H9 (cell line): Measurements from ENCODE around the gene LAMP5. TPM values are rescaled to one million over a fixed set of nuclear protein-coding genes. Genes with fewer than 3 reads are reported as not detected.

Experiments
- DNase-seq: peaks from one replicate; pipeline ENCODE4 v3.0.0-alpha.2; 2017
- H2AFZ ChIP-seq: one replicate; pipeline ENCODE4 v1.6.1; 2013; ENCODE audit warnings: mild to moderate bottlenecking, low read length, control low read depth, moderate library complexity
- H2AK5ac ChIP-seq: 2 replicates; pipeline ENCODE4 v1.6.1; 2013; ENCODE audit warnings: low read length, control low read depth, mixed read lengths; ENCODE audit not compliant: insufficient read length
- H2BK120ac ChIP-seq: one replicate; pipeline ENCODE4 v1.6.1; 2013; ENCODE audit warnings: low read depth, mild to moderate bottlenecking, low read length, control low read depth, inconsistent platforms; ENCODE audit not compliant: poor library complexity, severe bottlenecking
- H2BK12ac ChIP-seq: 2 replicates; pipeline ENCODE4 v1.6.1; 2013; ENCODE audit warnings: low read length, control low read depth, mixed read lengths, low read depth; ENCODE audit not compliant: insufficient read length
- H2BK15ac ChIP-seq: 2 replicates; pipeline ENCODE4 v1.6.1; 2013; ENCODE audit warnings: low read depth, low read length, control low read depth
- H2BK20ac ChIP-seq: one replicate; pipeline ENCODE4 v1.6.1; 2013; ENCODE audit warnings: low read depth, mild to moderate bottlenecking, low read length, control low read depth, inconsistent platforms; ENCODE audit not compliant: poor library complexity, severe bottlenecking
- H2BK5ac ChIP-seq: 2 replicates; pipeline ENCODE4 v1.6.1; 2013; ENCODE audit warnings: low read length, control low read depth, mixed read lengths; ENCODE audit not compliant: insufficient read length
- H3K14ac ChIP-seq: 2 replicates; pipeline ENCODE4 v1.6.1; 2013; ENCODE audit warnings: low read length, control low read depth; ENCODE audit not compliant: insufficient read depth
- H3K18ac ChIP-seq: 2 replicates; pipeline ENCODE4 v1.6.1; 2013; ENCODE audit warnings: low read depth, mild to moderate bottlenecking, mixed read lengths, low read length, control low read depth; ENCODE audit not compliant: insufficient read length
- H3K23ac ChIP-seq: 2 replicates; pipeline ENCODE4 v1.6.1; 2013; ENCODE audit warnings: low read length, control low read depth, mixed read lengths, low read depth; ENCODE audit not compliant: insufficient read length
- H3K23me2 ChIP-seq: 2 replicates; pipeline ENCODE4 v1.6.1; 2013; ENCODE audit warnings: low read depth, mild to moderate bottlenecking, mixed read lengths, low read length, control low read depth; ENCODE audit not compliant: insufficient read length, poor library complexity, severe bottlenecking
- H3K27ac ChIP-seq: 2 replicates; pipeline ENCODE4 v1.5.1; 2013; ENCODE audit warnings: low read length, control low read depth, mixed read lengths, low read depth; ENCODE audit not compliant: insufficient read length
- H3K27me3 ChIP-seq: 2 replicates; pipeline ENCODE4 v1.6.1; 2013; ENCODE audit warnings: low read length, control low read depth, inconsistent platforms; ENCODE audit not compliant: insufficient read depth
- H3K4ac ChIP-seq: 2 replicates; pipeline ENCODE4 v1.6.1; 2013; ENCODE audit warnings: low read depth, mild to moderate bottlenecking, control low read depth, inconsistent platforms, low read length, moderate library complexity
- H3K4me1 ChIP-seq: 2 replicates; pipeline ENCODE4 v1.6.1; 2013; ENCODE audit warnings: low read length, control low read depth, inconsistent platforms; ENCODE audit not compliant: insufficient read depth
- H3K4me2 ChIP-seq: 2 replicates; pipeline ENCODE4 v1.6.1; 2013; ENCODE audit warnings: low read length, control low read depth, mixed read lengths; ENCODE audit not compliant: insufficient read length, insufficient read depth
- H3K56ac ChIP-seq: 2 replicates; pipeline ENCODE4 v1.6.1; 2013; ENCODE audit warnings: low read depth, mild to moderate bottlenecking, mixed read lengths, low read length, control low read depth; ENCODE audit not compliant: insufficient read length
- H3K79me1 ChIP-seq: 2 replicates; pipeline ENCODE4 v1.6.1; 2013; ENCODE audit warnings: low read depth, mild to moderate bottlenecking, moderate library complexity, low read length, control low read depth, inconsistent platforms; ENCODE audit not compliant: insufficient read depth, poor library complexity, severe bottlenecking
- H3K79me2 ChIP-seq: 2 replicates; pipeline ENCODE4 v1.6.1; 2013; ENCODE audit warnings: low read length, control low read depth, inconsistent platforms; ENCODE audit not compliant: insufficient read depth
- H3K9ac ChIP-seq: 2 replicates; pipeline ENCODE4 v1.6.1; 2013; ENCODE audit warnings: low read length, control low read depth, mixed read lengths; ENCODE audit not compliant: insufficient read length; ENCODE audit errors: extremely low read depth
- H3K9me3 ChIP-seq: one replicate; pipeline ENCODE4 v1.6.1; 2013; ENCODE audit warnings: low read depth, low read length, inconsistent platforms; ENCODE audit not compliant: control insufficient read depth
- H3T11ph ChIP-seq: one replicate; pipeline ENCODE4 v1.6.1; 2013; ENCODE audit warnings: mild to moderate bottlenecking, low read length, control low read depth, inconsistent platforms
- H4K20me1 ChIP-seq: one replicate; pipeline ENCODE4 v1.6.1; 2013; ENCODE audit not compliant: control insufficient read depth, insufficient read length, insufficient read depth
- H4K5ac ChIP-seq: 2 replicates; pipeline ENCODE4 v1.6.1; 2013; ENCODE audit warnings: low read depth, mild to moderate bottlenecking, mixed read lengths, low read length, control low read depth; ENCODE audit not compliant: insufficient read length
- H4K8ac ChIP-seq: replicated peaks from 2 replicates; pipeline ENCODE4 v1.6.1; 2013; ENCODE audit warnings: low read length, control low read depth, mixed read lengths, low read depth; ENCODE audit not compliant: insufficient read length
- H4K91ac ChIP-seq: 2 replicates; pipeline ENCODE4 v1.6.1; 2013; ENCODE audit warnings: low read depth, mild to moderate bottlenecking, moderate library complexity, mixed read lengths, low read length, control low read depth; ENCODE audit not compliant: insufficient read length
- H3K27ac Mint-ChIP-seq, 3 experiments: 2 replicates in 2 of 3; 3 replicates in 1 of 3; pipeline ENCODE4 v1.8.0; 2020 to 2021; ENCODE audit warnings: mixed read lengths in 3 of 3, mild to moderate bottlenecking in 1 of 3, moderate library complexity in 1 of 3
- H3K27me3 Mint-ChIP-seq: 2 replicates; pipeline ENCODE4 v1.8.0; 2021; ENCODE audit warnings: low read depth, mild to moderate bottlenecking, moderate library complexity, mixed read lengths
- H3K36me3 Mint-ChIP-seq, 3 experiments: 2 replicates in 2 of 3; 3 replicates in 1 of 3; pipeline ENCODE4 v1.8.0; 2020 to 2021; ENCODE audit warnings: low read depth in 3 of 3, mixed read lengths in 3 of 3; ENCODE audit not compliant: insufficient read depth in 1 of 3
- H3K4me1 Mint-ChIP-seq, 2 experiments: 2 replicates each; pipeline ENCODE4 v1.8.0; 2020; ENCODE audit warnings: mixed read lengths in 2 of 2
- H3K4me3 Mint-ChIP-seq, 2 experiments: 2 replicates in 1 of 2; 3 replicates in 1 of 2; pipeline ENCODE4 v1.8.0; 2020 to 2021; ENCODE audit warnings: mild to moderate bottlenecking in 2 of 2, mixed read lengths in 2 of 2, moderate library complexity in 1 of 2
- H3K9me3 Mint-ChIP-seq, 2 experiments: 2 replicates in 1 of 2; 3 replicates in 1 of 2; pipeline ENCODE4 v1.8.0; 2020; ENCODE audit warnings: mild to moderate bottlenecking in 2 of 2, mixed read lengths in 2 of 2, moderate library complexity in 1 of 2
- WGBS: extraction: QIAGEN DNeasy Blood & Tissue Kit; methylation state at CpG from one replicate; pipeline ENCODE4 v1.1.7; 2013; ENCODE audit warnings: missing lambda C conversion rate, low lambda C conversion rate, mixed read lengths; ENCODE audit not compliant: insufficient read length; ENCODE audit errors: extremely low coverage; 5-methylcytosine and 5-hydroxymethylcytosine counted together
- total RNA-seq: library from RNA; stranded (reverse); gene quantifications from 2 replicates; pipeline ENCODE4 v1.2.1, GENCODE V29; 2021
- TF ChIP-seq, protein P1 (sequence below): fragments of 200-600 bp; sonication (generic); conservative IDR thresholded peaks from 3 replicates; pipeline ENCODE4 v1.8.0; 2021; ENCODE audit warnings: antibody characterized with exemption, mild to moderate bottlenecking

The LAMP5 gene
- total RNA-seq, 1 experiment from 2014 or later, result 0.35 TPM

DNA sequence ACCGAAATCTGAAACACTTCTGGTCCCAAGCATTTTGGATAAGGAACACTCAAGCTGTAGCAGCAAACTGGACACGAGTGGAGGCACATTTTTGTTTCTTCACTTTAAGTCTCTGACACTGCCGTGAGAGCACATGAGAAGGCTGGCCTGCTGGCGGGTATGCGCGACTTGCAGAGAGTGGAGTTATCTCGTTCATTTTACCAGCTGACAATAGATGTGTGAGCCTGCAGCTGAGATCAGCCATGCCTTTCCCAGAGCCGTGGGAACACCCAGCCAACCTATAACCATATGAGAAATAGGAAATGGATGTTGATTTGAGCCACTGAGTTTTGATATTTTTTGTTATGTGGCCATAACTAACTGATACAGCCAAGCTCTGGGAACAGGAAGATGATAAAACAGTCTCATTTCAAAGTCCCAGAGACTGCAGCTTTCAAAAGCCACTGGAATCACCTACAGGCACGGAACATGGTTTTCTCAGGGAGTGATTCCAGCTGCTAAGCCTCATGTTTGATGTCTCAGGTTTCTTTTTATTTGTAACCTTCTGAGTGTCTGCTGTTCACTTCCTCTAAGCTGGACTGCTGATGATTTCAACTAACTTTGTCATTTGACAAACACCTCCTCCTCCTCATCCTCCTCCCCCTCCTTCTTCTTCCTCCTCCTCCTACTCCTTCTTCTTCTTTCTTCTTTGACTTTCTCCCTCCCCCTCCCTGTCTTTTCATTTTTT is 28.6 kb upstream of the LAMP5 start:
- Histone ChIP-seq H4K91ac (no peak overlapping the region), H2AFZ (no peak overlapping the region), H3T11ph (no peak overlapping the region), H2BK12ac (no peak overlapping the region), H3K56ac (no peak overlapping the region), H4K20me1 (no peaks in the 10 kb centered on the region), H3K4me1 (no peaks in the 10 kb centered on the region), H4K5ac (no peak overlapping the region), H3K79me2 (no peaks in the 10 kb centered on the region), H3K23ac (no peak overlapping the region), H2BK20ac (no peak overlapping the region), H3K79me1 (no peaks in the 10 kb centered on the region), H3K4me2 (no peak overlapping the region), H3K27ac (no peak overlapping the region), H3K14ac (no peak overlapping the region), H4K8ac (no peak overlapping the region), H3K18ac (no peak overlapping the region), H2BK5ac (no peak overlapping the region), H3K9me3 (no peaks in the 10 kb centered on the region), H2BK15ac (no peak overlapping the region), H3K4ac (no peak overlapping the region), H3K9ac (no peak overlapping the region), H3K27me3 (no peaks in the 10 kb centered on the region), H3K23me2 (no peaks in the 10 kb centered on the region), H2AK5ac (no peak overlapping the region), H2BK120ac (no peak overlapping the region)
- no peak for DNase-seq
- Mint-ChIP-seq H3K36me3 (no peaks in the 10 kb centered on the region), H3K27me3 (peaks cover 4% of the 10 kb centered on the region; the same call in 1 of the 2 replicates), H3K4me1 (no peaks in the 10 kb centered on the region), H3K9me3 (no peaks in the 10 kb centered on the region), H3K27ac (no peak overlapping the region; a peak in 1 of 7 replicates), H3K4me3 (no peak overlapping the region)
- TF ChIP-seq, protein P1, sequence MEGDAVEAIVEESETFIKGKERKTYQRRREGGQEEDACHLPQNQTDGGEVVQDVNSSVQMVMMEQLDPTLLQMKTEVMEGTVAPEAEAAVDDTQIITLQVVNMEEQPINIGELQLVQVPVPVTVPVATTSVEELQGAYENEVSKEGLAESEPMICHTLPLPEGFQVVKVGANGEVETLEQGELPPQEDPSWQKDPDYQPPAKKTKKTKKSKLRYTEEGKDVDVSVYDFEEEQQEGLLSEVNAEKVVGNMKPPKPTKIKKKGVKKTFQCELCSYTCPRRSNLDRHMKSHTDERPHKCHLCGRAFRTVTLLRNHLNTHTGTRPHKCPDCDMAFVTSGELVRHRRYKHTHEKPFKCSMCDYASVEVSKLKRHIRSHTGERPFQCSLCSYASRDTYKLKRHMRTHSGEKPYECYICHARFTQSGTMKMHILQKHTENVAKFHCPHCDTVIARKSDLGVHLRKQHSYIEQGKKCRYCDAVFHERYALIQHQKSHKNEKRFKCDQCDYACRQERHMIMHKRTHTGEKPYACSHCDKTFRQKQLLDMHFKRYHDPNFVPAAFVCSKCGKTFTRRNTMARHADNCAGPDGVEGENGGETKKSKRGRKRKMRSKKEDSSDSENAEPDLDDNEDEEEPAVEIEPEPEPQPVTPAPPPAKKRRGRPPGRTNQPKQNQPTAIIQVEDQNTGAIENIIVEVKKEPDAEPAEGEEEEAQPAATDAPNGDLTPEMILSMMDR, result no peak
- WGBS, result no CpG with 5 or more reads among the region's 9 CpGs
